HCT116 (cell line): ENCODE measurements around the gene HEXD. TPM values are rescaled to one million over a fixed set of nuclear protein-coding genes. Genes with fewer than 3 reads are reported as not detected.

ENCODE experiments used
- ATAC-seq: fragments of 200-7000 bp; cut with Tn5 transposase; 2 replicates; pipeline ENCODE4 v1.9.1; 2020; ENCODE audit warnings: mild to moderate bottlenecking, moderate library complexity
- BruUV-seq: library from RNA; stranded (reverse); fragments of 400-500 nt; replicated peaks from 2 replicates; lab custom pipeline; 2021; lab: Mats Ljungman, UMichigan
- CTCF ChIA-PET: fragments of 300-600 bp; sonication (Branson Sonifier 250); formaldehyde crosslinking; loops from one replicate; lab custom pipeline; 2021; ENCODE audit warnings: antibody characterized with exemption; lab: Charles Lee
- POLR2A ChIA-PET: fragments of 300-600, 350-600 bp; sonication (Branson Sonifier 250); formaldehyde crosslinking; loops from one replicate; lab custom pipeline; 2021; ENCODE audit warnings: antibody characterized with exemption; lab: Charles Lee
- RAD21 ChIA-PET, 2 experiments: fragments of 300-600 bp; sonication (Branson Sonifier 250); formaldehyde crosslinking; loops; one replicate each; lab custom pipeline; 2023; ENCODE audit warnings: low total read pairs in 2 of 2; ENCODE audit not compliant: uncharacterized antibody in 2 of 2, unreplicated experiment in 2 of 2, low non-redundant PET in 1 of 2; lab: Charles Lee
- DNase-seq: peaks from one replicate; pipeline ENCODE4 v3.0.0-alpha.2; 2010; ENCODE audit warnings: low read depth, low spot score
- H2AFZ ChIP-seq: fragments of 200-600 bp; shearing (Covaris generic), sonication (generic); 2 replicates; pipeline ENCODE4 v1.6.1; 2017; ENCODE audit warnings: low read depth, mixed run types, mixed read lengths, antibody characterized with exemption, low read length; ENCODE audit not compliant: poor library complexity, severe bottlenecking
- H3K27ac ChIP-seq: 2 replicates; pipeline ENCODE4 v1.5.1; 2012; ENCODE audit warnings: low read depth, low read length
- H3K27me3 ChIP-seq: fragments of 200-600 bp; sonication (generic); 2 replicates; pipeline ENCODE4 v1.6.1; 2016; ENCODE audit warnings: mixed run types, low read length, mixed read lengths; ENCODE audit not compliant: insufficient read depth
- H3K36me3 ChIP-seq, 2 experiments: fragments of 200-500 bp in 1 of 2; fragments of 200-600 bp in 1 of 2; sonication (Bioruptor generic) in 1 of 2; sonication (generic) in 1 of 2; 2 replicates each; pipeline versions ENCODE4 v1.5.1 to v1.6.1; 2014 to 2016; ENCODE audit warnings: low read length in 2 of 2, inconsistent platforms in 1 of 2, mixed read lengths in 1 of 2, mixed run types in 1 of 2; ENCODE audit not compliant: insufficient read depth in 2 of 2, control insufficient read depth in 1 of 2
- H3K4me1 ChIP-seq, 2 experiments: fragments of 200-600 bp in 1 of 2; sonication (generic) in 1 of 2; 2 replicates each; pipeline versions ENCODE4 v1.5.1 to v1.6.1; 2012 to 2017; ENCODE audit warnings: low read length in 2 of 2, inconsistent platforms in 1 of 2, mild to moderate bottlenecking in 1 of 2, mixed read lengths in 1 of 2, mixed run types in 1 of 2, moderate library complexity in 1 of 2; ENCODE audit not compliant: insufficient read depth in 2 of 2, control insufficient read depth in 1 of 2
- H3K4me2 ChIP-seq: fragments of 200-600 bp; sonication (generic); 2 replicates; pipeline ENCODE4 v1.6.1; 2017; ENCODE audit warnings: mixed run types, low read length, mixed read lengths
- H3K4me3 ChIP-seq, 2 experiments: fragments of 200-600 bp in 1 of 2; sonication (generic) in 1 of 2; replicated peaks in 1 of 2; 2 replicates each; pipeline ENCODE4 v1.5.1; 2011 to 2016; ENCODE audit warnings: low read length in 2 of 2, control low read depth in 1 of 2, low read depth in 1 of 2, mild to moderate bottlenecking in 1 of 2, mixed read lengths in 1 of 2, mixed run types in 1 of 2
- H3K79me2 ChIP-seq: fragments of 200-600 bp; sonication (generic); 2 replicates; pipeline ENCODE4 v1.6.1; 2017; ENCODE audit warnings: mild to moderate bottlenecking, mixed run types, low read length, moderate library complexity, mixed read lengths; ENCODE audit not compliant: insufficient read depth
- H3K9ac ChIP-seq: fragments of 200-600 bp; sonication (generic); 2 replicates; pipeline ENCODE4 v1.6.1; 2016; ENCODE audit warnings: low read length, mixed read lengths
- H3K9me2 ChIP-seq: fragments of 200-600 bp; sonication (generic), shearing (Covaris generic); 2 replicates; pipeline ENCODE4 v1.6.1; 2017; ENCODE audit warnings: mixed run types, mild to moderate bottlenecking, moderate library complexity; ENCODE audit not compliant: insufficient read depth
- H3K9me3 ChIP-seq, 2 experiments: fragments of 200-500 bp in 1 of 2; fragments of 200-600 bp in 1 of 2; sonication (Bioruptor generic) in 1 of 2; sonication (generic) in 1 of 2; 2 replicates each; pipeline ENCODE4 v1.6.1; 2014 to 2017; ENCODE audit warnings: low read length in 2 of 2, mixed read lengths in 2 of 2, inconsistent platforms in 1 of 2, low read depth in 1 of 2, mild to moderate bottlenecking in 1 of 2, mixed run types in 1 of 2, moderate library complexity in 1 of 2; ENCODE audit not compliant: control insufficient read depth in 1 of 2, insufficient read depth in 1 of 2
- H4K20me1 ChIP-seq: fragments of 200-600 bp; sonication (generic), shearing (Covaris generic); 2 replicates; pipeline ENCODE4 v1.6.1; 2017; ENCODE audit warnings: mixed run types, mild to moderate bottlenecking, moderate library complexity; ENCODE audit not compliant: insufficient read depth
- CEBPB ChIP-seq: IDR thresholded peaks from 2 replicates; pipeline ENCODE4 v1.6.1; 2012; ENCODE audit warnings: low read depth
- MAX ChIP-seq: IDR thresholded peaks from 2 replicates; pipeline ENCODE4 v1.6.1; 2012
- SP1 ChIP-seq: IDR thresholded peaks from 2 replicates; pipeline ENCODE4 v1.6.1; 2012; ENCODE audit warnings: low read depth
- intact Hi-C: fragments of 100-400 bp; cut with micrococcal nuclease; formaldehyde crosslinking; loops from 2 replicates; pipeline ENCODE4 v1.10.0; 2022
- total RNA-seq: library from RNA; stranded (reverse); gene quantifications from one replicate; pipeline ENCODE4 v1.2.1, GENCODE V29; 2021; ENCODE audit not compliant: unreplicated experiment
- TF ChIP-seq, protein P1 (sequence below), 3 experiments: fragments of 200-600 bp in 1 of 3; sonication (generic) in 1 of 3; IDR thresholded peaks in 2 of 3; conservative IDR thresholded peaks in 1 of 3; 2 replicates each; pipeline ENCODE4 v1.5.1; 2012 to 2017; ENCODE audit warnings: low read depth in 2 of 3, low read length in 2 of 3, antibody characterized with exemption in 1 of 3, borderline replicate concordance in 1 of 3, control low read depth in 1 of 3, mild to moderate bottlenecking in 1 of 3, mixed read lengths in 1 of 3, mixed run types in 1 of 3, moderate library complexity in 1 of 3; ENCODE audit not compliant: insufficient read depth in 1 of 3

HEXD gene
- total RNA-seq, 1 experiment from 2014 or later: 45.2 TPM

GRCh38 chr17:82414548-82415281, 3.4 kb upstream of the HEXD start (continued):
- TF ChIP-seq, protein P1, sequence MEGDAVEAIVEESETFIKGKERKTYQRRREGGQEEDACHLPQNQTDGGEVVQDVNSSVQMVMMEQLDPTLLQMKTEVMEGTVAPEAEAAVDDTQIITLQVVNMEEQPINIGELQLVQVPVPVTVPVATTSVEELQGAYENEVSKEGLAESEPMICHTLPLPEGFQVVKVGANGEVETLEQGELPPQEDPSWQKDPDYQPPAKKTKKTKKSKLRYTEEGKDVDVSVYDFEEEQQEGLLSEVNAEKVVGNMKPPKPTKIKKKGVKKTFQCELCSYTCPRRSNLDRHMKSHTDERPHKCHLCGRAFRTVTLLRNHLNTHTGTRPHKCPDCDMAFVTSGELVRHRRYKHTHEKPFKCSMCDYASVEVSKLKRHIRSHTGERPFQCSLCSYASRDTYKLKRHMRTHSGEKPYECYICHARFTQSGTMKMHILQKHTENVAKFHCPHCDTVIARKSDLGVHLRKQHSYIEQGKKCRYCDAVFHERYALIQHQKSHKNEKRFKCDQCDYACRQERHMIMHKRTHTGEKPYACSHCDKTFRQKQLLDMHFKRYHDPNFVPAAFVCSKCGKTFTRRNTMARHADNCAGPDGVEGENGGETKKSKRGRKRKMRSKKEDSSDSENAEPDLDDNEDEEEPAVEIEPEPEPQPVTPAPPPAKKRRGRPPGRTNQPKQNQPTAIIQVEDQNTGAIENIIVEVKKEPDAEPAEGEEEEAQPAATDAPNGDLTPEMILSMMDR (IDR thresholded peaks at IDR 0.05 in 2 of 3, conservative IDR thresholded peaks at IDR 0.05 in 1 of 3; ENCODE audit: borderline replicate concordance in 1 of 3, insufficient read depth in 1 of 3, low read depth in 2 of 3, low read length in 2 of 3): peak; percentile 70 to 96 (median 94)
- peak; percentile 40; the same call in 1 of the 2 replicates for TF ChIP-seq MAX
- TF ChIP-seq, all 23 proteins: peak for 4

- intact Hi-C loops: loop anchor here (2.0 to 10.0 kb wide), 3 partner anchors 115 to 381 kb away; partner anchors contain the start of genes DCXR and RAC3
- Histone ChIP-seq H3K4me2 (no peak overlapping the region), H3K79me2 (no peaks in the 10 kb centered on the region; the same call in 1 of the 2 replicates)
- ChIA-PET POLR2A (interaction anchor here (0.7 kb wide), 1 partner anchor 11 kb away, joined by 3 read pairs; no protein-coding TSS in a partner anchor), RAD21 (interaction anchor here in 1 of 2 experiments (0.5 to 0.7 kb wide), 2 partner anchors 42 to 200 kb away, joined by 3 to 7 read pairs; no protein-coding TSS in a partner anchor)
- TF ChIP-seq SP1 (no peak), CEBPB (no peak), MAX (no peak)
- TF ChIP-seq, all 23 proteins: peak for 0
- Histone ChIP-seq H4K20me1 (peaks cover 6% of the 10 kb centered on the region; the same call in 1 of the 2 replicates), H3K4me1 (peaks cover 7 to 23% of the 10 kb centered on the region in 2 experiments), H3K36me3 (peaks cover 0 to 3% of the 10 kb centered on the region in 2 experiments; a peak in 1 of 4 replicates), H3K9me2 (no peaks in the 10 kb centered on the region), H3K9ac (no peak overlapping the region), H3K9me3 (no peaks in the 10 kb centered on the region), H3K4me3 (no peak overlapping the region), H2AFZ (no peak overlapping the region), H3K27ac (no peak overlapping the region), H3K27me3 (no peaks in the 10 kb centered on the region)
- no peak for DNase-seq
- BruUV-seq: no TSS peak
- CTCF ChIA-PET: interaction anchor here (0.7 kb wide), 1 partner anchor 115 kb away, joined by 3 read pairs; no protein-coding TSS in a partner anchor
- ATAC-seq: no peak
Measured at GRCh38 chr17:82415336-82415735, 2.8 kb upstream of the HEXD start.
